Esophagus muscularis mucosa (tissue), 3 donors: Measurements from ENCODE around the gene INTS11.

ENCODE experiments used
- CTCF ChIP-seq, 3 experiments: fragments of 200-600 bp in 2 of 3; fragments of 450-650 bp in 1 of 3; sonication (generic) in 2 of 3; IDR thresholded peaks; one replicate each; pipeline ENCODE4 v1.5.1; 2017 to 2019; ENCODE audit warnings: antibody characterized with exemption in 3 of 3, mild to moderate bottlenecking in 2 of 3, moderate library complexity in 1 of 3
- POLR2A ChIP-seq: fragments of 450-650 bp; IDR thresholded peaks from one replicate; pipeline ENCODE4 v1.6.1; 2017; ENCODE audit warnings: antibody characterized with exemption, moderate library complexity, mild to moderate bottlenecking, low read depth

- TF ChIP-seq POLR2A (no peak), CTCF (IDR thresholded peaks at IDR 0.05) (no peak)
Observed at GRCh38 chr1:1325288-1326074, 1.0 kb upstream of the INTS11 start.
